NCI-H1417 (cell line): ENCODE results near the gene CDC42EP3.

Experiments
- DNase-seq, 3 experiments: peaks; one replicate each; lab custom pipeline; 2025; lab: John Stamatoyannopoulos, UW

The CDC42EP3 gene

GRCh38 chr2:37636381-37637066 lies 34.9 kb downstream of the CDC42EP3 start:
- peak in 1 of 3 experiments; percentile 28 for DNase-seq

DNA sequence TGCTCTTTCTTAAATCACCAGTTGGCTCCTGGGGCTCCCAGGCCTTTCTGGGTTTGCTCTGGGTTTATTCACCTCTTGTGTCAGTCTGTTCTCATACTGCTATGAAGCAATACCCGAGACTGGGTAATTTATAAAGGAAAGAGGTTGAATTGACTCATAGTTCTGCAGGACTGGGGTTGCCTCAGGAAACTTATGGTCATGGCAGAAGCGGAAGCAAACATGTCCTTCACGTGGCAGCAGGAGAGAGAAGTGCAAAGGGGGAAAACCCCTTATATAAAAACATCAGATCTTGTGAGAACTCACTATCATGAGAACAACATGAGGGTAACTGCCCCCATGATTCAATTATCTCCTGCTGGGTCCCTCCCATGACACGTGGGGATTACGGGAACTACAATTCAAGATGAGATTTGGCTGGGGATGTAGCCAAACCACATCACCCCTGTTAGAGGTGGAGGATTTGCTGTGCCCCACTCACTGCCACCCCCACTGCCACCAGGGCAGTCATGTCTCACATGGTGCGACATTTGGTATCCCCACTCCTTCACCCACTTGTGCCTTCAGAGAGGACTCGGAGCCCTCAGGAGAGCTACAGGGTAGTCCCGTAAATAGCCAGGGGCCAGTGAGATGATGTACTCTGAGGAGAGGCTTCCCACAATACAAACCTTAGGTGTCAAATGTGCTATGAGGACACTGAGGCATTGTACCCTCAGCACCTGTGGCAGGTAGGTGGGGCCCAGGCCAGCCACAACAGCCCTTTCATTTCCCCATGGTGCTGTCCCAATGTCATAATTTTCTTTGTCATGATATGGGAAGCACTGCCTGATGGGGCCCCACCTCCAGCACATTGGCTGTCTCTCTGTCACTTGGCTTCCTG lies 35.7 kb downstream of the CDC42EP3 start:
- DNase-seq: no peak

DNA sequence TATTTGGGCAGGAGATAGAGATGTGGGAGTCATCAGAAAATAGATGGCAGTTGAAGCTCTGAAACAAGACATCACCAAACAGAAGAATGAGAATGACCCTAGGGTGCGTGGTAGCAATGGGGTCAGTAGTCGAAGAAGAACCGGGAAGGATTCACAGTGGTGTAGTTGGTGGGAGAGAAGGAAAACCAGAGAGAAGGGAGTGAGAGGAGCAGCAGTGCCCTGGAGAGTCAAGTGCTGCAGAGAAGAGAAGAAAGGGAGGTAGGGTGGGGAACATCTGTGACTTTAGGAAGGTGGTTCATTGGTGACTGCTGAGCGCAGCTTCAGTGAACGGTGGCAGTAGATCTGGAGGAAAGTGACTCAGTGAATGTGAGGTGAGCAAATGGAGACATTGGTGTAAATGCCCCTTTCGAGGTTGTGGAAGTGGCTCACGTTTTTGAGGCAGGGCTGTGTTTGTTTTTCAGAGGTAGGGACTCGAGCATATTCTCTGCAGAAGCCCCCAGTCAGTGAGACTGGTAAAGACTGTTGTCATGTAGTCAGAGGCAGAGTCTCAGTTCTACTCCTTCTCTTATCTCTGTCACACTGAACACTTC lies 36.4 kb downstream of the CDC42EP3 start:
- no peak for DNase-seq

- no peak for DNase-seq
Observed at GRCh38 chr2:37633845-37634244, 37.6 kb downstream of the CDC42EP3 start.

- DNase-seq: no peak
Observed at GRCh38 chr2:37633234-37633633, 38.2 kb downstream of the CDC42EP3 start.

GRCh38 chr2:37632310-37632709 lies 39.1 kb downstream of the CDC42EP3 start:
- peak in 2 of 3 experiments; percentile 12 to 67 for DNase-seq

DNA sequence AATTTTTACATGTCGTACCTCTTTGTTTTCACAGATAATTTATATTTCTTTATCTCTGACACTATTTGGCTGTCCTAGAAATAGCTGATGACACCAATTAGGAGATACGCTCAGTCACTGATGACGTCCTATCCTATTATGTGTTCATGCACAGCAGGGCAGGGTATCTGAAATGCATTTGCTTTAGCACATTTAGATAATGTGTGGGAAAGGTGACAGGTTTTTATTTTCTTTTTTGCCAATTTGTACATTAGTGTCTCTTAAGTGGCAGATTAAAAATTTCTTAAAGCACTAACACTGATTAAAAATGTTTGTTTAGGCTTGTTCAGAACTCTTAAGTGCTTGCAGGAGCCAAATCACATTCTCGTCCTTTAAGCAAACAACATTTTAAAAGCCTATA lies 39.7 kb downstream of the CDC42EP3 start:
- DNase-seq: peak; percentile 51 to 94 (median 86)

GRCh38 chr2:37631292-37631691 lies 40.1 kb downstream of the CDC42EP3 start:
- DNase-seq: peak; percentile 51 to 92 (median 84)

DNA sequence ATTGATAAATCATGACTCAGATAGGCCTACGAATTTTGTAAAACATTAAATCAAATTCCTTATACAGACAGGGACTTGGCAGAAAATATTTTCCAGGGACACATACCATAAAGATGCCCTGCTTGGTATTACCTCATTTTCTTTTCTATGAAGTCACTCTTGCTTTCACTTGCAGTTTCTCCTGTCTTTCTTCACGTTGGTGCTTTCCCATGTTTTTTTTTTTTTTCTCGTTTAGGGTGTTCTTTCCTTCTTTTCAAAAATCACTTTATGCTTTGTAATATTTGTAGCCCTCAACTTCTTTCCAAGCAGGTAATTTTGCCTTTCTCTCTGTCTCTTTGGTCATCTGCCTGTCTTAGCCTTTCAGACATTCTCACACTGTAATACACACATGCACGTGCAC lies 40.7 kb downstream of the CDC42EP3 start:
- DNase-seq: no peak

GRCh38 chr2:37630301-37630700 lies 41.1 kb downstream of the CDC42EP3 start:
- peak in 1 of 3 experiments; percentile 26 for DNase-seq

DNA sequence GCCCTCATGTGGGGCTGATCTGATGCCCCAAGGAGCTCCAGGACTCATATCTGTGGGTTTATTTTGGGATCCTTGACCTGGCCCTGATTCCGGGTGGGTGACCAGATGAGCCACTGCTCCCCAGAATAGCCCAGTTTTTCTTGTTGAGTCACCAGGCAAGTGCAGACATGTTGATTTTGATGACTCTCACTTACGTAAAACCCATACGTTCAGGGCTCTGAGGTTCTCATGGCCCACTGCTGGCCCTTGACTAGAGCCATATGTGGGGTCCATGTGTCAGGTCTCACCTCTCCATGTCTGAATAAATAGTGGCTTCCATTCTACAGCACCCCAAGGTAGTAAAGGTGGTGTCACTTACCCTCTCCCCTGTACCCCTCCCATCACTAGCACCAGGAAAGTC lies 41.9 kb downstream of the CDC42EP3 start:
- no peak for DNase-seq

- no peak for DNase-seq
Observed at GRCh38 chr2:37627710-37628109, 43.7 kb downstream of the CDC42EP3 start.

- peak in 2 of 3 experiments; percentile 28 to 68 for DNase-seq
Observed at GRCh38 chr2:37625796-37626571, 45.5 kb downstream of the CDC42EP3 start.

GRCh38 chr2:37625156-37625555 lies 46.3 kb downstream of the CDC42EP3 start:
- no peak for DNase-seq

DNA sequence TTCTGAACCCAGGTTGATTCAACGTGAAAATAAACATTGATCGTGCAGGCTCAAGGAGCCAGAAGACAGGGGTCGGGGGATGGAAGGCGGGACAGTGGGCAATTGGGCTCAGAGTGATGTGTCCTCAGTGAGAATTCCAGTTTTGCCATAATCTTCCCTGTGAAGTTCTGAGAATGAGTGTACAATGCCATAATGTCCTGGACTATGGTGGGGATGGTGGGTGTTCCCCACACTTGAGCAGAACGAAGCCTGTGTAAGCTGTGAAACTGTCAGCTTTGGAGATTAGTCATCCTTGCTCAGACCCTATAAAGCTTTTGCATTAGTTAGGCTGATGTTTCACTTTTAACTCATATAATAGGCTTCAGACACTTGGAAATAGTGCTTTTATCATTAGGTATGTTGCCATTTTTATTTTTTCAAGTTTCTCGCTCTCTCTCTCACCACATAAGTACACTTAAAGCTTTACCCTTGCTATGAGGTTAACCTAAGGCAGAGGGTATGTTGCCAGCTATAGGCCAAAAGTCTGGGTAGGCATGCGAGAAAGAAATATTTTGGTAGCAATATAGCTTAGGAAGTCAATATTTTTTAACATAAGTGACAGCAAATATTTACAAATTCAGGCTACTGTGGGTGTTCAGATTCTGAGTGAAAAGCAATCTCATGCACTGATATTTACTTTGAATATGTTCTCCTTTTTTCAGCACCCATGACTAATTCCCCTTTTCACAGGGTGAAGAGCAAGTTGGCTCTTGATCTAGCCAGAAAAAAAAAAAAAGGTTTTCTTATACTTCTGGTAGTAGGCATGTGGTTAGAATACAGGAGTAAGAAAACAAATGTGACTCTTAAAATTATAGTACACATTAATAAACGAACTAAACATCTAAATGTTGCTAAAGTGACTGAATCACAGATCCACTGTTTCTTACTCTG lies 47.2 kb downstream of the CDC42EP3 start:
- no peak for DNase-seq

DNA sequence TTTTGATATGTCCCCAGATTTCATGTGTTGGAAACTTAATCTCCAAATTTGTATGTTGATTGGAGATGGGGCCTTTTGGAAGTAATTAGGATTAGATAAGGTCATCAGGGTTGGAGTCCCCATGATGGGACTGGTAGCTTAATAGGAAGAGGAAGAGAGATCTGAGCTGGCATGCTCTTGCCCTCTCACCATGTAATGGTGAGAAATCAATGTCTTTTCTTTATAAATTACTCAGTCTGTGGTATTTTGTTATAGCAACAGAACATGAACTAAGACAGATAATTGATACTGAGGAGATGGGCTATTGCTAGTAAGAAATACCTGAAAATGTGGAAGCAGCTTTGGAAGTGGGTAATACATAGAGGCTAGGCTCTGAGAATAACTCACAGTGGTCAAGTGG lies 48.0 kb downstream of the CDC42EP3 start:
- no peak for DNase-seq

GRCh38 chr2:37622450-37623100 lies 48.9 kb downstream of the CDC42EP3 start:
- no peak for DNase-seq

DNA sequence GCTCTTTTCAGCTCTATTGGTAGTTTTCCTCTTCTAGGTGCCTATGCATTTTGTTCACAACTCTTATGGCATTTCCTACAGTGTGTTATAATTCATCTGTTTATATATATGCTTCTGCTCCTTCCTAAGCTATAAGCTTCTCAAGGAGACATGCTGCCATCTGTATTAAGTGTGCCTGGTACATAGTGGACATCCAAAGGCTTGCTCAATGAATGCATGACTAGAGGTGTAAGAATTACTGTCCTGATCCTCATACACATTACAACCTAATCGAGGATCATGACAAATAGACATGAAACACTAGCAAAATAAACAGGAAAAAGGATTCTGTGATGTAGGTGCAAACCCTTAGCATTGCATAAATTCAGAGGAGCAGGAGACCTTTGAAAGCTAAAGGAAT lies 50.2 kb downstream of the CDC42EP3 start:
- no peak for DNase-seq

GRCh38 chr2:37619959-37620300 lies 51.5 kb downstream of the CDC42EP3 start:
- DNase-seq: no peak

DNA sequence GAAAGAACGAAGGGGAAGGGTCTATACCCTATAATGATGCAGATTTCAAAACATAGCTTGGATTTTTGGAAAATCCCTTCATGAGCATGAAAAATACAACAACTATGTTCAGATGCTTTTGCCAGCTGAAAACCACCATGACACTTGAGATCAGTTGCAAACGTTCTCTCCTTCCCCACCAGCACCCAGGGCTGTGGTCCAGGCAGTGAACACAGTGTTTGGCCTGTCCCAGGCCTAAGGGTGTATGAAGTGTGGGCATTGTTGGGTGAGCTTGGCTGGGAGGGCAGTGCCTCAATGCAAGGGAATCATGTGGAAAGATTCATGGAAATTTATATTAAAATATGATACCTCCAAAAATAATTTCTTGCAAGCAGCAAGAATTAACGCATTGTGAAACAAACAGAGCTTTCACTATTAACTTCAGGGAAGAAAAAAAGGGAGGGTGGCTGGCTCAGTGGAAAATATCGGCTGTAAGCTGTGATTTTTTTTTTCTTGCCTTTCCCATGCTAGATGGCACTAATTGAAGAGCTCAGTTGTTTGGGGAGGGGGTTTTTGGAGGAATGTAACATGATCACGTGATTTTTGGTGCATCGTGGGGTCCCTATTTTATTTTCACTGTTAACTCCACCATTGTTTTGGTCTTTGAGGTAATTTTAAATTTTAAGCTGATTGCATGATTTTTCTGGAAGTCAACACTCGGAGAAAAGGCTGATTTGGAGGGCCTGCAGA lies 52.0 kb downstream of the CDC42EP3 start:
- no peak for DNase-seq
